ENCODE results near the gene DOLPP1.
A peak's percentile ranks its signal among the peaks of the same experiment; 100 is the strongest.
"Not testable (repeated sequence)": the region's sequence is repeated elsewhere in the genome, so short reads cannot be mapped to it uniquely, and the experiment has no call there.

Gene DOLPP1

GRCh38 chr9:129111528-129112151 is 30.7 kb downstream of the DOLPP1 start (continued):
- TF ChIP-seq ZSCAN4 (tag by site-specific recombination; IDR thresholded peaks at IDR 0.05) (no peak), ZNF837 (tag by site-specific recombination; IDR thresholded peaks at IDR 0.05) (no peak)

GRCh38 chr9:129112526-129112925 is 31.6 kb downstream of the DOLPP1 start:
- ChIA-PET POLR2A (interaction anchor here (1.1 to 3.7 kb wide), 7 partner anchors 9 to 508 kb away, joined by 3 to 23 read pairs (median 3); partner anchors contain the start of genes C9orf50 and DOLPP1), CTCF (interaction anchor here (0.6 to 2.2 kb wide), 7 partner anchors 13 to 527 kb away, joined by 3 to 12 read pairs (median 3); no protein-coding TSS in a partner anchor)
- H3K27ac ChIP-seq (ENCODE audit: extremely low read depth, low read depth, low read length), result not testable (repeated sequence)

GRCh38 chr9:129113645-129114304 is 32.9 kb downstream of the DOLPP1 start:
- Histone ChIP-seq H3K27ac (ENCODE audit: extremely low read depth, low read depth, low read length) (no peak overlapping the region), H3K36me3 (ENCODE audit: control insufficient read depth in 2 of 2, insufficient read depth in 1 of 2, low read length in 2 of 2) (no peaks in the 10 kb centered on the region; a peak in 1 of 3 replicates), H3K4me1 (ENCODE audit: control insufficient read depth, insufficient read depth, low read length) (peaks cover 4% of the 10 kb centered on the region; the same call in 1 of the 2 replicates), H3K9me3 (ENCODE audit: control insufficient read depth, insufficient read depth, low read depth, low read length) (no peaks in the 10 kb centered on the region), H3K4me3 (ENCODE audit: low read depth, low read length) (no peak overlapping the region)
- TF ChIP-seq EGR2 (tag by site-specific recombination; IDR thresholded peaks at IDR 0.05; ENCODE audit: low read depth) (peak; percentile 85), ZNF596 (tag by site-specific recombination; IDR thresholded peaks at IDR 0.05) (no peak), ZFHX2 (tag by site-specific recombination; conservative IDR thresholded peaks at IDR 0.05) (peak; percentile 78), HOXC10 (CRISPR knock-in tag; IDR thresholded peaks at IDR 0.05) (no peak), ZNF48 (tag by site-specific recombination; IDR thresholded peaks at IDR 0.05) (no peak), ZNF341 (tag by site-specific recombination; IDR thresholded peaks at IDR 0.05; ENCODE audit: low read depth) (peak; percentile 40; the same call in 1 of the 2 replicates), ZSCAN5A (tag by site-specific recombination; IDR thresholded peaks at IDR 0.05) (no peak), BCL11B (tag by site-specific recombination; IDR thresholded peaks at IDR 0.05; ENCODE audit: low read depth) (no peak), ZNF114 (tag by site-specific recombination; IDR thresholded peaks at IDR 0.05) (no peak), SP3 (tag by site-specific recombination; IDR thresholded peaks at IDR 0.05) (no peak), ZNF639 (tag by site-specific recombination; IDR thresholded peaks at IDR 0.05) (no peak), ZSCAN23 (tag by site-specific recombination; IDR thresholded peaks at IDR 0.05) (no peak), GLI4 (tag by site-specific recombination; IDR thresholded peaks at IDR 0.05) (no peak), ZNF311 (tag by site-specific recombination; IDR thresholded peaks at IDR 0.05; ENCODE audit: borderline replicate concordance) (no peak), ZNF202 (tag by site-specific recombination; IDR thresholded peaks at IDR 0.05; ENCODE audit: borderline replicate concordance) (no peak), ZNF530 (tag by site-specific recombination; IDR thresholded peaks at IDR 0.05; ENCODE audit: low read depth) (no peak), BCL6B (tag by site-specific recombination; IDR thresholded peaks at IDR 0.05) (no peak), GLI2 (tag by site-specific recombination; IDR thresholded peaks at IDR 0.05; ENCODE audit: borderline replicate concordance, low read depth) (no peak), REPIN1 (tag by site-specific recombination; IDR thresholded peaks at IDR 0.05; ENCODE audit: low read depth) (no peak), ZNF792 (tag by site-specific recombination; IDR thresholded peaks at IDR 0.05) (no peak)
- TF ChIP-seq, protein P1, sequence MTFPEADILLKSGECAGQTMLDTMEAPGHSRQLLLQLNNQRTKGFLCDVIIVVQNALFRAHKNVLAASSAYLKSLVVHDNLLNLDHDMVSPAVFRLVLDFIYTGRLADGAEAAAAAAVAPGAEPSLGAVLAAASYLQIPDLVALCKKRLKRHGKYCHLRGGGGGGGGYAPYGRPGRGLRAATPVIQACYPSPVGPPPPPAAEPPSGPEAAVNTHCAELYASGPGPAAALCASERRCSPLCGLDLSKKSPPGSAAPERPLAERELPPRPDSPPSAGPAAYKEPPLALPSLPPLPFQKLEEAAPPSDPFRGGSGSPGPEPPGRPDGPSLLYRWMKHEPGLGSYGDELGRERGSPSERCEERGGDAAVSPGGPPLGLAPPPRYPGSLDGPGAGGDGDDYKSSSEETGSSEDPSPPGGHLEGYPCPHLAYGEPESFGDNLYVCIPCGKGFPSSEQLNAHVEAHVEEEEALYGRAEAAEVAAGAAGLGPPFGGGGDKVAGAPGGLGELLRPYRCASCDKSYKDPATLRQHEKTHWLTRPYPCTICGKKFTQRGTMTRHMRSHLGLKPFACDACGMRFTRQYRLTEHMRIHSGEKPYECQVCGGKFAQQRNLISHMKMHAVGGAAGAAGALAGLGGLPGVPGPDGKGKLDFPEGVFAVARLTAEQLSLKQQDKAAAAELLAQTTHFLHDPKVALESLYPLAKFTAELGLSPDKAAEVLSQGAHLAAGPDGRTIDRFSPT (tag by site-specific recombination; IDR thresholded peaks at IDR 0.05), result no peak
- POLR2A ChIA-PET, result interaction anchor here (0.6 kb wide), 1 partner anchor 61 kb away, joined by 5 read pairs; no protein-coding TSS in a partner anchor
- CTCF ChIA-PET, result interaction anchor here (0.6 to 2.6 kb wide), 7 partner anchors 13 to 89 kb away, joined by 3 to 24 read pairs (median 5); partner anchors contain the start of gene SH3GLB2

More at GRCh38 chr9:129112526-129112925, 31.6 kb downstream of the DOLPP1 start:
- H3K4me3 ChIP-seq (ENCODE audit: low read depth, low read length), result peak overlapping the region; percentile 97
- H3K9me3 ChIP-seq (ENCODE audit: control insufficient read depth, insufficient read depth, low read depth, low read length); H3K36me3 ChIP-seq (ENCODE audit: control insufficient read depth in 2 of 2, insufficient read depth in 1 of 2, low read length in 2 of 2); H3K4me1 ChIP-seq (ENCODE audit: control insufficient read depth, insufficient read depth, low read length): not testable (repeated sequence)

All from HEK293 (cell line).